Femur (tissue), 1 donor: ENCODE results near the gene PDGFA.
A peak's percentile ranks its signal among the peaks of the same experiment; 100 is the strongest.
"Not testable (repeated sequence)": the region's sequence is repeated elsewhere in the genome, so short reads cannot be mapped to it uniquely, and the experiment has no call there.

Experiments
- DNase-seq: peaks from one replicate; pipeline ENCODE4 v3.0.0-alpha.2; 2017

Gene PDGFA

DNA sequence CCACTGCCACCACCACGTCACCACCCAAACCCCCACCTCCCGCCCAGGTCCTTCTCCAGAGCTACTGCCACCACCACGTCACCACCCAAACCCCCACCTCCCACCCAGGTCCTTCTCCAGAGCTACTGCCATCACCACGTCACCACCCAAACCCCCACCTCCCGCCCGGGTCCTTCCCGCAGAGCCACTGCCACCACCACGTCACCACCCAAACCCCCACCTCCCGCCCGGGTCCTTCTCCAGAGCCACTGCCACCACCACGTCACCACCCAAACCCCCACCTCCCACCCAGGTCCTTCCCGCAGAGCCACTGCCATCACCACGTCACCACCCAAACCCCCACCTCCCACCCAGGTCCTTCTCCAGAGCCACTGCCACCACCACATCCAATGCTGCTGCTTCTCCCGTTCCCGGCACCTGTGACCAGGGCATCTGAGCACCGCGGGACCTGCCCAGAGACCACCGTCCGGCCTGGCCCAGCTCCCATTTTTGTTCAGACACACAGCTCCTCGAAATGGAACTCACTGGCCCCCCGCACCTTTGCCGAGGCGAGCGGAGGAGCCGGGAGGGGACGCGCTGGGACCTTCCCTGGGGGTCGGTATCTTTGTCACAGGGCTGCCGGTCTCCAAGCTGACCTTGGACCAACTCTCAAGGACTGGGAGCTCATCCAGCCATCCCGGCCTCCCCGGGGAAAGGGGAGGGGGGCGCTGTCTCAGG lies 32.7 kb upstream of the PDGFA start:
- DNase-seq, result not testable (repeated sequence)

DNA sequence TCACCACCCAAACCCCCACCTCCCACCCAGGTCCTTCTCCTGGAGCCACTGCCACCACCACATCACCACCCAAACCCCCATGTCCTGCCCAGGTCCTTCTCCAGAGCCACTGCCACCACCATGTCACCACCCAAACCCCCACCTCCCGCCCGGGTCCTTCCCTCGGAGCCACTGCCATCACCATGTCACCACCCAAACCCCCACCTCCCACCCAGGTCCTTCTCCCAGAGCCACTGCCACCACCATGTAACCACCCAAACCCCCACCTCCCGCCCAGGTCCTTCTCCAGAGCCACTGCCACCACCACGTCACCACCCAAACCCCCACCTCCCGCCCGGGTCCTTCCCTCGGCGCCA lies 31.9 kb upstream of the PDGFA start:
- not testable (repeated sequence) for DNase-seq

DNA sequence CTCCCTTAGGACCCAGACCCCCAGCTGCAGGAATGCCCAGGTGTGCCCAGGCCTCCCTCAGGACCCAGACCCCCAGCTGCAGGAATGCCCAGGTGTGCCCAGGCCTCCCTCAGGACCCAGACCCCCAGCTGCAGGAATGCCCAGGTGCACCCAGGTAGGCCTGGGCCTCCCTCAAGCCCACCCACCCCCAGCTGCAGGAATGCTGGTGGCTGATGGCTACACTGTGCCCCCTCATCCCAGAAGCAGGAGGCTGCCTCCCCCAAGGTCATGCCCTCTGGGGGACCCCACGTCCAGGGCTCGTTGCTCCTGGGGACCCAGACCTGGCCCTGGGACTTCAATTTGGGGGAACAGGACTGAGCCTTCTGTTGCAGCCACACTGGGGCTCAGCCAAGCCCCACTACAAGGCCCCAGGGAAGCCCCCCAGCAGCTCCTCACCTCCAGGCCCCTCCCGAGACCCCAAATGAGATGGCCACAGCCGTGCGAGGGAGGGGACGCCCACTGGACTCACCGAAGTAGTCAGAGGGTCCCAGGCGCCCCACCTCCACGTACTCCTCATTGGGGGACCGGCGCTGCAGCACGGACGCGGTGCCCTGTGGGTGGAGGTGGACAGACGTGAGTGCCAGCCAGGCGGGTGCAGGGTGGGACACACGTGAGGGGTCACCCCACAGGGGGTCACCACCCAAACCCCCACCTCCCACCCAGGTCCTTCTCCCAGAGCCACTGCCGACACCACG lies 31.4 kb upstream of the PDGFA start:
- DNase-seq, result no peak

DNA sequence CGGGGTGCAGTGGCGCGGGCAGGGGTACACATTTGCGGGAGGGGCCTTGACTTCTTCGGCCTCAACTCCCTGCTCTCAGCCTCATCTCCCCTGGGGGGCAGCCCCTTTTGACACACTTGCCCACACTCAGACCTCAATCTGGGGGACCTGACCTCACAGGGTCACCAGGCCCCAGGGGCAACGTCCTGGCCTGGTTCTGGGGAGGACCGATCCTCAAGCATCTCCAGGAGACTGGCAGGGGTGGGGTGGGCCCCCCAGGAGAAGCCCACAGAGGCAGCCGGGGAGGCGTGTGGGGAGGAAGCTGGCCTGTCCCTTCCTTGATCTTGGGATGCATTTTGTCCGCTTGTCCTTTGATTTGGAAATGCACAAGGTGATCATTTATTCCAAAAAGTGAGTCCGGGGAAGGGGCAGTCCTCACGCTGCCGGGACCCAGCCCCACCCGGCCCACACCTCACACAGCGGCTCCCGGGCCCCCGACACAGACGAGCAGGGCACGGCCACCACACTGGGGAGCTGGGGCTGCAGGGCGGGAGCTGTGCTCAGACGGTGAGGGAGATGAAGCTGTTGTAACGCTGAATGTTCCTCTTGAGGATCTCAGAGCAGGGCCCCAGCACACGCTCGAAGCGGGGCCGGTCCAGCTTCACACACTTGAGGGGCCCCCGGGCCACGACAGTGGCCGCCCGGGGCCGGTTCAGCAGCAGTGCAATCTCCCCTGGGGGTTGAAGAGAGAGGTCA lies 30.4 kb upstream of the PDGFA start:
- DNase-seq, result no peak

DNA sequence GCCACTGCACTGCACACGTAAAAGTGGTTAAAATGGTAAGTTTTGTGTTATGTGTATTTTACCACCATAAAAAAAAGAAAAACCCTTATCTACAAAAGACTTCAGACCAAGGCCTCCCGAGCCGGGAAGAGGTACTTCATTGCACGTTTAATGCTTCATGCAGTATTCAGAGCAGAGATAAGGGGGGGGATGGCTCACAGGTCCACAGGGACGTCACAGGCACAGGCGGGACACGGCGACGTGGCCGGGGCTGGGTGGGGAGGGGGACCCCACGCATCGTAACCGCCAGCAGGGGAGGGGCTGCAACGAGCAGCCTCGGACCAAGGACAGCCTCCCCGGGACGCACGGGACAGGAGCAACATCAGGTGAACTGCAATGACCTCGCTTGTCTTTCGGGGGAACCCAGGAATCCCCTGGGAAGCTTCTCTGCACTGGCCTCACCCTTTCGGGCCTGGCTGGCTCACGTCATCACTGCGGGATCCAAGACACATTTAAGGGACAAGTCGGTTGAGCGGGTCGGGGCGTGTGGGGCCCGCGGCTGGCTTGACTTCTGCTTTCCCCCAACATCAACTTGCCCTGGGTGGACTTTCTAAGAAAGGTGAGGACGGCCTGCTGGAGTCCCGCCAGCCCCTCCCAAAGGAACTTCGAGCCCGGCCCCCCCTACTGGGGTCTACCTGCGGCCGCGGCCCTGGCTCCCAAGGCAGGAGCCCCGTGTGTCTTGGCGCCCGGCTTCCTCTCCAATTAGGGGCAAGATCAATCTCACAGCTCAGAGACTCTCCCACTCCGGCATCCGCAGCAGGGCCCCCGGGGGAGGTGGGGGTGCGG lies 29.6 kb upstream of the PDGFA start:
- DNase-seq, result no peak

DNA sequence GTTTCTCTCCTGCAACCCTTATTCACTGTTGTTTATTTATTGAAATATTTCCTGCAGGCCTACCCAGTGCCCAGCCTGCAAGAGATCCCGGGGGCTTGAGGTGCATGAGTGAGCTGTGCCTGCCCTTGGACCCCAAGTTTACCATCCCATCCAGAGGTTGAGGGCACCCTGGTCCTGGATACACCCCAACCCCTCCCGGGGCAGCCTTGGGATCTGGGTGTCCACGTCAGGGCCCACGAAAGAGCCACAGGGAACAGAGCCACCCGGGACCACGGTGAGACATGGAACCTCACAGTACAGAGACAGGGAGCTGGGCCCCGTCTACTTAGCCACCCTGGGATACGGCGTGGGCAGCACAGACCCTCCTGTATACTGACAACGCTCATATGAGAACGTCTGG lies 28.8 kb upstream of the PDGFA start:
- no peak for DNase-seq

DNA sequence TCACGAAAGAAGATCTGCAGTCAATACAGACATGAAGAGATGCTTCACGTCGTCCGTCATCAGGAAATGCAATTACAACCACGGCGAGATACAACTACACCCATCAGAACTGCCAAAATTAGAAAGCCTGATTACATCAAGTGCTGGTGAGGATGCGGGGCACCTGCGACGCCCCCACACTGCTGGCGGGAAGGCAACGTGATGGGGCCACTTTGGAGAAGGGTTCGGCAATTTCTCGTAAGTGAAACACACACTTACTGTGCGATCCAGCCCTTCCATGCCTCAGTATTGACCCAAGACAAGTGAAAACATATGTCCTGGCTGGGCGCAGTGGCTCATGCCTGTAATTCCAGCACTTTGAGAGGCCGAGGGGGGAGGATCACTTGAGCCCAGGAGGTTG lies 25.8 kb upstream of the PDGFA start:
- no peak for DNase-seq

DNA sequence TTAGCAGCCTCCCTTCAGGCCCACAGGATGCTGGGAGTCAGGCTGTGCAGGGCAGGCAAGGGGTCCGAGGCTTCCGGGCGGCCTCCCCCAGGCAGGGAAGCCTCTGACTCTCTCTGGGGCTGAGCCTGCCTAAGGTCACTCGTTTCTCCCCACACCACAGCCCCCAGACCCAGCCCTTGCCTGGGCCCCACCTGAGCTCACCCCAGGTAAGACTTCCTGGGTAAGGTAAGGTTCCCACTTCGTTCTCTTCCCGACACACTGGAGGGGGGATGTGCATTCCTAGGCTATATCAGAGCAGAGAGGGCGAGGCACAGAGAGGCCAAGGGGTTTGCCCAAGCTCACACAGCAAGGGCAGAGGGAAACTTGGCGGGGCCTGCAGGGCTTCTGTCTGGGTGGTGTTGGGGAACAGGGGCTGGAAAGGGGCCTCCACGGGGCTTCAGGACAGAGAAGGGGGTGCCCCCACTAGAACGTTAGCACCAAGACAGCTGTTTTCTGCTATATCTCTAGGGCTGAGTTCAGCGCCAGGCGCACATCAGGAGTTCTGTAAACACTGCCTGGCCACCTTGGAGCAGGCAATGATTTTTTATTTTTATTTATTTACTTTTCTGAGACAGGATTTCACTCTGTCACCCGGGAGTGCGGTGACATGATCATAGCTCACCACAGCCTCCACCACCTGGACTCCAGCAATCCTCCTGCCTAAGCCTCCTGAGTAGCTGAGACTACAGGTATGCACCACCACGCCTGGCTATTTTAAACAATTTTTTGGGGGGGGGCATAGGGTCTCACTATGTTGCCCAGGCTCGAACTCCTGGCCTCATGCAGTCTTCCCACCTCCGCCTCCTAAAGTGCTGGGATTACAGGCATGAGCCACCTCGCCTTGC lies 24.9 kb upstream of the PDGFA start:
- DNase-seq, result no peak

DNA sequence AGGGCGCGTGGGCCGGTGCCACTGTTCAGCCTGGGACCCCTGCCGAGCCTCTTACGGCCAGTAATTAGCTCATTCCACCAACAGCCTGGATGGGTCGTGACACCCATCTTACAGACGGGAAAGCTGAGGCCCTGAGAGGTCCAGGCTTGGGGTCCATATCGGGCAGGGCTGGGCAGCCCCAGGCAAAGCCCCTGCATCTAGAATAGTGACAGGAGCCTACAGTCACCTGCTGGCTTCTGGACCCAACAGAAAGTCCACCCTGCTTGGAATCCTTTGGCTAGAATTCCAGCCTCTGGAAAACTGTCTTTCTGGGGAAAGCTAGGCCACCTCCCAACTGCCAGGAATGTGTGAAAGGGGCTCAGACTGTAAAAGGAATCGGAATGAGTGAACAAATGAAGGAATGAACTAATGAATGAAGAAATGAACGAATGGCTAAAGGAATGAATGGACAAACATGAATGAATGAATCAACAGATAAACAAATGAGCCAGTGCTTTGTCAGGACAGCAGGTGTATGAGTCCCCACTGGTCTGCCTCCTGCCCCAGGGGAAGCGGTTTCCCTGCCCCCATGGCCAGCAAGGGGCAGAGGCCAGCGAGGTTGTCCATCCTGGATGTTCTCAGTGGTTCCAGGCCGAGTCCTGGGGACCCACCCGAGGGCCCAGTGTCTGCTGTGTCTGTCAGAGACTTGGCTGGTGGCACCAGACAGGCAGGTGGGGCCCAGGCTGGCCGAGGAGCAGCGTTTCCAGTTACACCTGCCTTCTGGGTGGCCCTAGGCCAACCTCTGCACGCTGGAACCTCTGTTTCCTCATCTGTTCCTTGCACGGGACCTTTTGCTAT lies 24.1 kb upstream of the PDGFA start:
- DNase-seq, result no peak

DNA sequence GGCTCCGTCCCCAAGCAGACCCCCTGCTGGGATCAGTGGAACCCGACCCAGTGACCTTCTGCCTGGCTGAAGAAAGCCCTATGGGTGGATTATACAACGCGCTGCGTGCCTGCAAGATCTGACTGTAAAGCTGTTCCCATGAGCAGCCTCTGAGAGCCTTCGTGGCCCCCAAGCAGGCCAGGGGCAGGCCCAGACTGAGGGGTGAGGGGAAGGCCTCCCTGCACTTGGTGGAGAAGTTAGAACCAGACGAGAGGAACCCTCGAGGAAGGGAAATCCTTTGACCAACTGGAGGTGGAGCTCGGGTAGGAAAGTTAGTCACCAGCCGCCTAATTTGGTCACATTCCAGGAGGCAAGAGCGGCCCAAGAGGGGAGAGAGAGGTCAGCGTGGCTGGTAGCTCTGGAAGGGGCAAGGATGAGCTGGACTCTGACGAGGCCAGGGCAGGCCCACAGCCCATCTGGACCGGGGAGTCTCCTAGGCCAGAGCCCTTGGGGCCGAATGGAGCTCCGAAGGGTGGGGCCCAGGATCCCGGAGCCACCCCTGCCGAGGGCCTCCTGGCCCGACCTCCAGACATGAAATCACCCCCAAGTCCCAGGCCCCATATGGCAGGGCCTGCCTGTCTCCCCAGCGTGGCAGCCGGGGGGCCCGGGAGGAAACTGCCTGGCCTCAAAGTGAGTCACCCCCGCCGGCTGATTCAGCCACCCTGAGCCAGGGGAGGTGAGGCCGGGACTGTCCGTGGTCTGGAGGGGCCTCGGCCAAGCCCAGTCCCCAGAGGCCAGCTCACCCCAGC lies 23.3 kb upstream of the PDGFA start:
- DNase-seq, result no peak

DNA sequence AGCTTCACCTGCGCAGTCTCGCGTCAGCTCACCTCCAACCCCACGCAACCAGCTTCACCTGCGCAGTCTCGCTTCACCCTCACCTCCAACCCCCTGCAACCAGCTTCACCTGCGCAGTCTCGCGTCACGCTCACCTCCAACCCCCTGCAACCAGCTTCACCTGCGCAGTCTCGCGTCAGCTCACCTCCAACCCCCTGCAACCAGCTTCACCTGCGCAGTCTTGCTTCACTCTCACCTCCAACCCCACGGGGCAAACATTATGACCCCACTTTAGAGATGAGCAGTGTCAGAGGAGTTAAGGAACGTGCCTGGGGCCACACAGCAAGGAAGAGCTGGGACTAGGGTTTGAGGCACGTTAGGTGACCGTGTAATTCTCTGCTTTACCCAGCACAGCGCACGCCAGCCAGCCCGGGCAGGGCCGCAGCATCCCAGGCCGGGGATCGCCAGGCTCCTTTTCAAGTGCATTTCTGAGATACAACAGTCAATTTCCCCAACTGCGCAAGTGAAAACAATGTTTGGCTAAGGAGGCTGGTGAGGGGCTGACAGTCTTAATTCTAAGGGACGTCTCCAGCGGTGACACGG lies 22.6 kb upstream of the PDGFA start:
- DNase-seq, result no peak

DNA sequence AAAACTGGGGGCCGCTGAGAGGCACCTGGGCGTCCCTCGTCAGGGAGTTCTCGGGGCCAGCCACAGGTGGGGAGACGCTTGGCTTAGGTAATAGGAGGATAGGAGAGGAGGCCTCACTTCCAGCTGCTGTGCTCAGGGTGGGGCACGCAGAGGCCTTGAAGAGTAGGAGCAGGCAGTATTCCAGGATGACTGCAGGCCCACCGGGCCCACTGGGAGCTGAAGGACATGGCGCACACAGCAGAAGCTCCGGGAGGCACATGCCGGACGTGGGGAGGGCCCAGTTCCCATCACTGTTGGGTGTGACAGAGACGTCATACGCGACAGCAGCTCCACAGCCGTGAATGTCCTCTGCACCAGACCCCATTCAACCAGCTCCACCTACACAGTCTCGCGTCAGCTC lies 22.0 kb upstream of the PDGFA start:
- no peak for DNase-seq

DNA sequence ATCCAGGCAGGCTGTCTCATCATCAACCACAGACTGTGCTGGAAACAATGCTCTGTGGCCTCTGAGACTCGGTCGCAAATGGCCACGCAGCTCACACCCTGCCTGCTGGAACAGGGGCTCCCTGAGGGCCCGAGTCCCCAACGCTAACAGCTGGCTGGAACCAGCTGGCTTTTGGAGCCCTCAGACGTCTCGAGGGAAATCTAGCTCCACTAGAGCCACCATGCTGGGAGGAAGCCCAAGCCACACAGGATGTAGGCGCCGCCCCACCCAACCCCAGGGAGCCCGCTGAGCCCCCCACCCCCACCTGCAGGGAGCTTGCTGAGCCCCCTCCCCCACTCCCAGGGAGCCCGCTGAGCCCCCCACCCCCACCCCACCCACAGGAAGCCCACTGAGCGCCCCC lies 21.4 kb upstream of the PDGFA start:
- no peak for DNase-seq

DNA sequence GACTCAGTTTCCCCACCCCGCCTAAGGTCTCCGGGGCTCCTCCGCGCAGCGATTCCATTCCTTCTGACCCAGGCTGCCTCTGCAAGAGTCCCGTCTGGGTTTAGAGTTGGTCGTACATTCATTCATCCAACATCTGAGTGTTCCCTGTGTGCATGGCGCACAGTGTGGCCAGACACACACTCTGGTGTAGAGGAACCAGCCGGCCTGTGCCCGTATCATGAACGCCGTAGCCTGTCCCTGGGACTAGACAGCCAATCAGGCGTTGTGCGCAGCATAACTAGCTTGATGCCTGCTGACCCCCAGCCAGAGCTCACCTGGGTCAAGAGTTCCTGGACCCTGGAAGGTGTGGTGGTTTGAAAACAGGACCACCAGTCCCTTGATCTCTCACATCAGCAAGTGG lies 20.9 kb upstream of the PDGFA start:
- DNase-seq, result no peak

DNA sequence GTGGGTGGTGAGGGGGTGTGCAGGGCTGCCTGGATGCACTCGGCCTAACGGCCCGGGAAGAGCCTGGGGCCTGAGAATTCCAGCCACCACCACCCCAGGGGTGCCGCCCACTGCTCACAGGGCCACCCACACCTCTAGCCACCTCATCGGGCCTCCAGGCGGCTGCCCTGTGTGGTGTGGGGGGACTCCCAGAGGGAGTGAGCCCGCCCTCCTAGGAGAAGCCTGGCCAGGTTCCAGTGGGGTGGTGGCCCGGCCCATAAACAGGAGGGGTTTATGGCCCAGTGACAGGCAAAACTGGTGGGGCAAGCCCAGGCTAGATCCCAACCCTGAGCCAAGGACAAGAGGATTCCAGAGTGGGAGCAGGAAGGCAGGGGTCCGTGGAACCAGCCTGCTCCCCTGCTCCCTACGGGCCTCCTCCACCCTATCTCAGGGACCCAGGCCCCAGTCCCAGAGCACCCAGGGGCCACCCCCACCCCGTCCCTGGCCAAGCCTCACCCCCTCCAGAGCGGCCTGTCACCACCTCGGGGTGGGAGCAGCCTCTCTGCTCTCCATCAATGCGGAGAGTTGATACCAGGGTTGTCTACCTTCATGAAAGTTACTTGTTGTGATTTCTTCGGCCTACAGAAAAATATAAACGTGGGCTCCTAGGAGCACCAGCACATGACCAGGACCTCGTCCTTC lies 20.2 kb upstream of the PDGFA start:
- DNase-seq, result no peak

DNA sequence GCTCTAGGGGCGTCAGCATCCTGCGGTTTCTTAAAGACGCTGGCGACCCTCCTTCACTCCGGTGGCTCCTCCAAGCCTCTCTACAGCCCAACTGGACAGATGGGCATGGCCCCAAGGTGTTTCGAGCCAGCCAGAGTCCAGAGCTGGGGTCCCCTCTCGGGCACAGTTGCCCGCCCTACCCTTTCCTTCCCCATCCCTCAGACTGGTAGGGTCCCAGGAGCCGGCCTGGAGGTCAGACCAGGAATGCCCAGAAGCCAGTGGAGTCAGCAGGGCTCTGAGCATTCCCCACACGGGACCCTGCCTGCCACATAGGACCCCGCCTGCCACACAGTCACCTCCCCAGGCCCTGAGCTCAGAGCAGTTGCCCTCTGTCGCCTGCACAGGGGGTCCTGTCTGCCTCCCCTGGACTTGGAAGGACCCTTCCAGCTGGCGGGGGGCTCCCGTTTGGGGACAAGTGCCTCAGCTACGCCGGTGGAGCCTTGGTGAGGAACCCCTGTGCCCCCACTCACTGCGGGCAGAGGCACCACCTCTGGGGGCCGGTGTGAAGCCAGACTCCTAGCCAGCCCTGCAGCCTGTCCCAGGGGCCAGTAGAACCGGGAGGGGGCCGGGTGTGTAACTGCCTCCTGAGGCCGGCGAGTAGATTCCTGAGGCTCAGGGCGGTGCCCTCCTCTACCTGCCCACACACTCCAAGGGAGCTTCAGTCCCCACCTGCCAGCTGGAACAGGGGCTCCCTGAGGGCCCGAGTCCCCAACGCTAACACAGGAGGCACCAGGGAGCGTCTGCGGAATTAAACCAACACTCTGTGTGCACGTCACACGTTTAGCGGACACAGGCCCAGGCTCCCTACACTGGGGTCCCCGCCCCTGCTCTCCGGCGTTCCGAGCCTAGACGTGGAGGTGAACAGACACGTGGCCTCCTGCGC lies 19.4 kb upstream of the PDGFA start:
- DNase-seq, result no peak

DNA sequence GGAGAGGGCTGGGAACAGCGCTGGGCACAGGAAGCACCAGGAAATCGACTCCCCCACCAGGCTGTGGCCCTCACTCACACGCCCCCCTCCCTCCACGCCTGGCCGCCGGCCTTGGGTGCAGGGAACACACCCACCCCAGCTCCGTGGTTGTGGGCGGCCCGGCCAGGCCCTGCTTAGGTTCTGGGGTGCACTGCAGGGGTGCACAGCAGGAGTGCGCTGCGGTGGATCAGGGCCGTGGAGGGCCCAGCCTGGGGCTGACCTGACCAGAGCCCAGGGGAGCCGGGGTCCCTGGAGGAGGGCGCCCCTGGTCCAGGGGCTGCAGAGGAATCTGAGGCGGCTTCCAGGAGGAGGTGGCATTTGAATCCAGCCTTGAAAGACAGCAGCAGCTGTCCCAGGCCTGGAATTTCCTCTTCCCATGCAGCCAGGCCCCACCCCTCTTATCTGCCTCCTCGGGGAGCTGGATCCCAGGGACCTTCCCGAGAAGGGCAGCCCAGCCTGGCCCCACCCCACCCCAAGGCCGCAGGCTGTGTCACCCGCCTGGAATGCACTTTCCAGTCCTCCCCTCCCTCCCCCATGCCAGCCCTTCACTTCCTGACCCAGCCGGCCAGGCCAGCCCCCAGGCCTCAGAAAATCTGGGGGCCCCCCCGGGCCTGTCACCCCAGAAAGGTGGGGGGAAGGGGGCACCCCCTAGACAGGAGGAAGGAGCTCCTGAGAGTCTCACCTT lies 18.4 kb upstream of the PDGFA start:
- peak; percentile 59 for DNase-seq
